GM18951 (cell line): Measurements from ENCODE around the gene ARMH1.

Experiments
- POLR2A ChIP-seq: IDR thresholded peaks from 4 replicates; pipeline ENCODE4 v1.6.1; 2011; ENCODE audit warnings: mild to moderate bottlenecking; ENCODE audit not compliant: insufficient read length, insufficient read depth; ENCODE audit errors: extremely low read depth
- in situ Hi-C: fragments of 300-500 bp; cut with MboI; formaldehyde crosslinking; loops from one replicate; pipeline ENCODE4 v1.12.0; 2022; ENCODE audit warnings: low sequenced_read_pairs, mixed read lengths, inconsistent platforms; ENCODE audit not compliant: unreplicated experiment

The ARMH1 gene

GRCh38 chr1:44637702-44638411, 36.7 kb upstream of the ARMH1 start:
- no peak for TF ChIP-seq POLR2A
- in situ Hi-C loops, result loop anchor here (5.0 kb wide), 1 partner anchor 46 kb away; no protein-coding TSS in a partner anchor

GRCh38 chr1:44640200-44640853, 34.2 kb upstream of the ARMH1 start:
- TF ChIP-seq POLR2A, result no peak
- in situ Hi-C loops, result no loop called here

- TF ChIP-seq POLR2A, result no peak
- in situ Hi-C loops, result no loop called here
Observed at GRCh38 chr1:44641126-44642102, 33.1 kb upstream of the ARMH1 start.

GRCh38 chr1:44642255-44642654, 32.3 kb upstream of the ARMH1 start:
- no peak for TF ChIP-seq POLR2A
- in situ Hi-C loops, result no loop called here

- in situ Hi-C loops, result no loop called here
- TF ChIP-seq POLR2A, result no peak
Observed at GRCh38 chr1:44642925-44643324, 31.6 kb upstream of the ARMH1 start.

- TF ChIP-seq POLR2A, result no peak
- in situ Hi-C loops, result no loop called here
Observed at GRCh38 chr1:44643721-44644334, 30.7 kb upstream of the ARMH1 start.

GRCh38 chr1:44644806-44645205, 29.7 kb upstream of the ARMH1 start:
- in situ Hi-C loops, result no loop called here
- no peak for TF ChIP-seq POLR2A

GRCh38 chr1:44645476-44646244, 28.9 kb upstream of the ARMH1 start:
- in situ Hi-C loops, result no loop called here
- no peak for TF ChIP-seq POLR2A

- in situ Hi-C loops, result no loop called here
- TF ChIP-seq POLR2A, result no peak
Observed at GRCh38 chr1:44646261-44647110, 28.0 kb upstream of the ARMH1 start.

GRCh38 chr1:44647896-44648295, 26.6 kb upstream of the ARMH1 start:
- in situ Hi-C loops, result no loop called here

GRCh38 chr1:44648529-44649250, 25.8 kb upstream of the ARMH1 start:
- no peak for TF ChIP-seq POLR2A

More at GRCh38 chr1:44647896-44648295, 26.6 kb upstream of the ARMH1 start:
- no peak for TF ChIP-seq POLR2A

More at GRCh38 chr1:44648529-44649250, 25.8 kb upstream of the ARMH1 start:
- in situ Hi-C loops, result no loop called here
